Activated CD8-positive, alpha-beta memory T cell treated with anti-CD3 and anti-CD28 coated beads for 48 hours (primary cell): Measurements from ENCODE around the gene PTPN7.
"Not testable (repeated sequence)": the region's sequence is repeated elsewhere in the genome, so short reads cannot be mapped to it uniquely, and the experiment has no call there.

Experiments used
- DNase-seq, 3 experiments: peaks; one replicate each; pipeline ENCODE4 v3.0.0-alpha.2; 2020; ENCODE audit warnings: low read depth in 2 of 3, low spot score in 2 of 3

Gene PTPN7

GRCh38 chr1:202167054-202167453, 6.7 kb upstream of the PTPN7 start:
- DNase-seq: not testable (repeated sequence)

- no peak for DNase-seq
Measured at GRCh38 chr1:202165942-202166843, 5.8 kb upstream of the PTPN7 start.

- DNase-seq: peak in 2 of 3 experiments; percentile 59 to 71
Measured at GRCh38 chr1:202165267-202165941, 5.0 kb upstream of the PTPN7 start.

GRCh38 chr1:202164271-202165037, 4.1 kb upstream of the PTPN7 start:
- DNase-seq: peak in 1 of 3 experiments; percentile 47

- no peak for DNase-seq
Measured at GRCh38 chr1:202163281-202164270, 3.2 kb upstream of the PTPN7 start.

GRCh38 chr1:202162418-202163280, 2.2 kb upstream of the PTPN7 start:
- DNase-seq: no peak

- peak in 2 of 3 experiments; percentile 52 to 73 for DNase-seq
Measured at GRCh38 chr1:202162047-202162417, 1.6 kb upstream of the PTPN7 start.

- DNase-seq: no peak
Measured at GRCh38 chr1:202161151-202162046, 997 bp upstream of the PTPN7 start.

- peak in 1 of 3 experiments; percentile 74 for DNase-seq
Measured at GRCh38 chr1:202159534-202160371, 649 bp downstream of the PTPN7 start.

GRCh38 chr1:202158810-202159533, 1.4 kb downstream of the PTPN7 start:
- DNase-seq: no peak

- no peak for DNase-seq
Measured at GRCh38 chr1:202157945-202158344, 2.5 kb downstream of the PTPN7 start.

GRCh38 chr1:202156590-202156989, 3.8 kb downstream of the PTPN7 start:
- no peak for DNase-seq

GRCh38 chr1:202155478-202156021, 4.9 kb downstream of the PTPN7 start:
- DNase-seq: no peak

GRCh38 chr1:202154766-202155477, 5.5 kb downstream of the PTPN7 start:
- DNase-seq: no peak

- no peak for DNase-seq
Measured at GRCh38 chr1:202154148-202154765, 6.1 kb downstream of the PTPN7 start.
